Natural killer cell (primary cell): ENCODE data around the gene DUSP12. TPM values are rescaled to one million over a fixed set of nuclear protein-coding genes. Genes with fewer than 3 reads are reported as not detected.
A peak's percentile ranks its signal among the peaks of the same experiment; 100 is the strongest.

Source experiments
- ATAC-seq, 3 donors: fragments of 150-1000 bp in 2 of 3; fragments of 200-7000 bp in 1 of 3; cut with Tn5 transposase; 1 replicate in 1 of 3; 2 replicates in 2 of 3; pipeline ENCODE4 v1.10.0; 2021; ENCODE audit warnings: mild to moderate bottlenecking in 2 of 3, moderate library complexity in 2 of 3
- DNase-seq, 2 donors: peaks; one replicate each; pipeline versions ENCODE4 v3.0.0 to v3.0.0-alpha.2; 2013 to 2021; ENCODE audit warnings: mixed read lengths in 1 of 2
- H3K27ac ChIP-seq: one replicate; pipeline ENCODE4 v1.5.1; 2013; ENCODE audit warnings: mild to moderate bottlenecking, low read length
- H3K27me3 ChIP-seq: one replicate; pipeline ENCODE4 v1.6.1; 2013; ENCODE audit warnings: low read length; ENCODE audit not compliant: control insufficient read depth, insufficient read depth
- H3K36me3 ChIP-seq: one replicate; pipeline ENCODE4 v1.6.1; 2013; ENCODE audit warnings: low read length; ENCODE audit not compliant: control insufficient read depth, insufficient read depth
- H3K4me1 ChIP-seq: one replicate; pipeline ENCODE4 v1.6.1; 2013; ENCODE audit warnings: low read length; ENCODE audit not compliant: control insufficient read depth, insufficient read depth
- H3K4me3 ChIP-seq: one replicate; pipeline ENCODE4 v1.5.1; 2013; ENCODE audit warnings: low read length
- H3K9me3 ChIP-seq: one replicate; pipeline ENCODE4 v1.6.1; 2013; ENCODE audit warnings: low read length; ENCODE audit not compliant: control insufficient read depth, insufficient read depth
- H3K27ac Mint-ChIP-seq, 2 donors: one replicate each; pipeline ENCODE4 v1.8.0; 2022; ENCODE audit warnings: mild to moderate bottlenecking in 2 of 2, mixed read lengths in 2 of 2, moderate library complexity in 1 of 2
- H3K27me3 Mint-ChIP-seq, 2 donors: one replicate each; pipeline ENCODE4 v1.8.0; 2022; ENCODE audit warnings: low read depth in 2 of 2, mixed read lengths in 2 of 2
- H3K36me3 Mint-ChIP-seq: one replicate; pipeline ENCODE4 v1.8.0; 2022; ENCODE audit warnings: mixed read lengths
- H3K4me1 Mint-ChIP-seq, 2 donors: one replicate each; pipeline ENCODE4 v1.8.0; 2022; ENCODE audit warnings: mixed read lengths in 2 of 2
- H3K4me3 Mint-ChIP-seq: one replicate; pipeline ENCODE4 v1.8.0; 2022; ENCODE audit warnings: mild to moderate bottlenecking, moderate library complexity, mixed read lengths
- H3K9me3 Mint-ChIP-seq, 2 donors: one replicate each; pipeline ENCODE4 v1.8.0; 2022; ENCODE audit warnings: mixed read lengths in 2 of 2
- WGBS: methylation state at CpG from one replicate; pipeline ENCODE4 v1.1.7; 2013; ENCODE audit warnings: missing lambda C conversion rate; ENCODE audit not compliant: insufficient coverage; 5-methylcytosine and 5-hydroxymethylcytosine counted together
- intact Hi-C: fragments of 100-400 bp; cut with micrococcal nuclease; formaldehyde crosslinking; loops from one replicate; pipeline ENCODE4 v1.14.2; 2022
- total RNA-seq, 4 donors: library from RNA; stranded (reverse); fragments of 120-200 nt in 1 of 4; gene quantifications; one replicate each; pipeline versions ENCODE4 v1.2.3 to v1.2.4, GENCODE V29; 2013 to 2022
- TF ChIP-seq, protein P1 (sequence below): fragments of 200-600 bp; IDR thresholded peaks from one replicate; pipeline ENCODE4 v1.8.0; 2022; ENCODE audit warnings: antibody characterized with exemption

Gene DUSP12
- total RNA-seq, 3 donors from 2014 or later (not counting 1 experiment from before 2014, with no cell fraction given): 26.9 to 31.7 (median 28.5) TPM

DNA sequence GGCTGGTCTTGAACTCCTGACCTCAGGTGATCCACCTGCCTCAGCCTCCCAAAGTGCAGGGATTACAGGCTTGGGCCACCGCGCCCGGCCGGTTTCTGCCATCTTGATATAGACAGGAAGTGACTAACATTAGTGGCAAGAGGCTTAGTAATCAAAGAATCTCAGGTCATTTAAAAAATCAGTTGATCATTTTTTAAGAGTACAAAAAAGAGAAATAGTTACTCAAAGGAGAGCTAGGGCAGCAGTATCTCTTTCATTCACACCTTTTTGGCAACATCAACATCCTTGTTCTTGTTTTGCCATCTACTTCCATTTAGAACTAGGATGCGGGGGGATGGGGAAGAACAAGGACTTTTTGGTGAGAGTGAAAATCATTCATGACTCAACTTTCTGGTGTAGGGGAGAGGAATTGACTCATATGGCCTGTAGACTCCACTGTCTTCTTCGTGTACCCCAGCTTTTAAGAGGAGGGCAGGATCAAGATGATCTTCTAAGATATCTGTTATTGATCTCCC, 19.5 kb upstream of the DUSP12 start:
- Mint-ChIP-seq H3K9me3 (no peaks in the 10 kb centered on the region), H3K36me3 (no peaks in the 10 kb centered on the region), H3K27ac (peak overlapping the region; percentile 36 to 98), H3K4me3 (no peak overlapping the region), H3K27me3 (no peaks in the 10 kb centered on the region), H3K4me1 (peaks cover 52 to 53% of the 10 kb centered on the region in 2 donors)
- Histone ChIP-seq H3K4me1 (peaks cover 39% of the 10 kb centered on the region), H3K27me3 (no peaks in the 10 kb centered on the region), H3K27ac (no peak overlapping the region), H3K9me3 (no peaks in the 10 kb centered on the region), H3K4me3 (no peak overlapping the region), H3K36me3 (no peaks in the 10 kb centered on the region)
- intact Hi-C loops: loop anchor here (10.0 kb wide), 1 partner anchor 515 kb away; the partner anchor contains the start of gene FCER1G
- WGBS: 47% methylated on average over 6 of the region's 6 CpGs
- DNase-seq (peak in 1 of 2 donors; percentile 43), ATAC-seq (no peak)
- TF ChIP-seq, protein P1, sequence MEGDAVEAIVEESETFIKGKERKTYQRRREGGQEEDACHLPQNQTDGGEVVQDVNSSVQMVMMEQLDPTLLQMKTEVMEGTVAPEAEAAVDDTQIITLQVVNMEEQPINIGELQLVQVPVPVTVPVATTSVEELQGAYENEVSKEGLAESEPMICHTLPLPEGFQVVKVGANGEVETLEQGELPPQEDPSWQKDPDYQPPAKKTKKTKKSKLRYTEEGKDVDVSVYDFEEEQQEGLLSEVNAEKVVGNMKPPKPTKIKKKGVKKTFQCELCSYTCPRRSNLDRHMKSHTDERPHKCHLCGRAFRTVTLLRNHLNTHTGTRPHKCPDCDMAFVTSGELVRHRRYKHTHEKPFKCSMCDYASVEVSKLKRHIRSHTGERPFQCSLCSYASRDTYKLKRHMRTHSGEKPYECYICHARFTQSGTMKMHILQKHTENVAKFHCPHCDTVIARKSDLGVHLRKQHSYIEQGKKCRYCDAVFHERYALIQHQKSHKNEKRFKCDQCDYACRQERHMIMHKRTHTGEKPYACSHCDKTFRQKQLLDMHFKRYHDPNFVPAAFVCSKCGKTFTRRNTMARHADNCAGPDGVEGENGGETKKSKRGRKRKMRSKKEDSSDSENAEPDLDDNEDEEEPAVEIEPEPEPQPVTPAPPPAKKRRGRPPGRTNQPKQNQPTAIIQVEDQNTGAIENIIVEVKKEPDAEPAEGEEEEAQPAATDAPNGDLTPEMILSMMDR: no peak

DNA sequence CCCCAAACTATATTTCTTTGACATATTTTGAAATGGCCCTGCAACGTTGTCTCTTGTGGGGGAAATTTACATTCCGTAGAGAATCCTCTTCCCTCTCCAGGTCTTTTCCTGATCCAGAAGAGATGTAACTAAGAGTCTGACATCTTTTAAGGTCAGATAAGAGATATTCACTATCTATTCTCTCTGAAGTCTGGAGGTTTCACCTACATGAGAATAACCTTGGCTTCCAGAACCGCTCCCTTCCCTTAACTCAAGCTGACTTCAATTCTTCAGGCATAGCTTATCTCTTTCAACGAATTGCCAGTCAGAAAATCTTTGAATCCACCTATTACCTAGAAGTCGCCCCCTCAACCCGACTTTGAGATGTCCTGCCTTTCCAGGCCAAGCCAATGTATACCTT, 18.3 kb upstream of the DUSP12 start:
- intact Hi-C loops: loop anchor here (10.0 kb wide), 1 partner anchor 516 kb away; the partner anchor contains the start of gene FCER1G

DNA sequence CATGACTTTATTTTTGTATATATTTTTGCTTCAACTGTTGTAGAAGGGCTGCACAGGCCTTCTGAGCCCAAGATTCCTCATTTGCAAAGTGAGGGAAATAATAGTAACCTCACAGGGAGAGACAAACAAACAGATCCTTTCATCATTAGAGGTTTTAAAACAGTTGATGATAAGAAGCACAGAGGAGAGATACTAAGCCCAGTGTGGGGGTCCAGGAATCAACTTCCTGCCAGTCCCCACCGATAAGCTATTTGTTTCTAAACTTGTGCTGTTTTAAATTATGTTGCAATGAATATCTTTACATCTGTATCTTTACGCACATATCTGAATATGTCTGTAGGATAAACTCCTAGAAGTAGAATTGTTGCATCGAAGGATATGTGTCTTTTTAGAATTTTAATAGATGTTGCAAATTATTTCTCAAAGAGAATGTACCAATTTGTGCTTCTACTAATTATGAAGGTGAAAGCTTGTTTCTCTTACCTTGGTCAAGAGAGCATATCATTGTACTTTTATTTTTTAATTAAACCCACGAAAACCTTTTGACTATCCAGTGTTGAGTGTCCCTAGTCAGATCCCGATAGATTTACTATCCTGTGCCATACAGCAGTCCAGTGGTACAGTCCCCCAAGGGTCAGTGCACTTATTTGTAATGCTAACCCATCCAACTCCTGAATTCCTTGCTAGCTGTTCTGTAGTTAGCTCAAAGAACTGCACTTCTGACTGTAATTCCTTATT, 17.4 kb upstream of the DUSP12 start:
- TF ChIP-seq, protein P1: no peak
- peaks cover 27% of the 10 kb centered on the region for H3K4me1 ChIP-seq
- H3K27ac Mint-ChIP-seq: no peak overlapping the region
- no peaks in the 10 kb centered on the region for H3K27me3 Mint-ChIP-seq
- H3K36me3 Mint-ChIP-seq: no peaks in the 10 kb centered on the region
- H3K4me1 Mint-ChIP-seq: peaks cover 40 to 51% of the 10 kb centered on the region in 2 donors
- no peak overlapping the region for H3K27ac ChIP-seq
- 76% methylated on average over 3 of the region's 5 CpGs for WGBS
- H3K9me3 Mint-ChIP-seq: no peaks in the 10 kb centered on the region
- DNase-seq (no peak), ATAC-seq (no peak)
- no peaks in the 10 kb centered on the region for H3K9me3 ChIP-seq
- H3K4me3 Mint-ChIP-seq: no peak overlapping the region
- H3K36me3 ChIP-seq: no peaks in the 10 kb centered on the region
- H3K27me3 ChIP-seq: no peaks in the 10 kb centered on the region
- H3K4me3 ChIP-seq: no peak overlapping the region
- intact Hi-C loops: loop anchor here (10.0 kb wide), 1 partner anchor 517 kb away; the partner anchor contains the start of gene FCER1G

More for the DNA sequence above, 18.3 kb upstream of the DUSP12 start:
- WGBS: 92% methylated on average over 4 of the region's 6 CpGs
- no peak overlapping the region for H3K27ac Mint-ChIP-seq
- H3K27me3 Mint-ChIP-seq: no peaks in the 10 kb centered on the region
- H3K4me1 Mint-ChIP-seq: peaks cover 42 to 47% of the 10 kb centered on the region in 2 donors
- H3K27me3 ChIP-seq: no peaks in the 10 kb centered on the region
- TF ChIP-seq, protein P1: no peak
- no peaks in the 10 kb centered on the region for H3K36me3 Mint-ChIP-seq
- H3K4me1 ChIP-seq: peaks cover 28% of the 10 kb centered on the region
- no peak overlapping the region for H3K4me3 Mint-ChIP-seq
- H3K9me3 Mint-ChIP-seq: no peaks in the 10 kb centered on the region
- ATAC-seq (no peak), DNase-seq (no peak)
- no peaks in the 10 kb centered on the region for H3K9me3 ChIP-seq
- no peaks in the 10 kb centered on the region for H3K36me3 ChIP-seq
- no peak overlapping the region for H3K4me3 ChIP-seq
- no peak overlapping the region for H3K27ac ChIP-seq
